ENCODE data around the gene ERMARD.

The ERMARD gene

DNA sequence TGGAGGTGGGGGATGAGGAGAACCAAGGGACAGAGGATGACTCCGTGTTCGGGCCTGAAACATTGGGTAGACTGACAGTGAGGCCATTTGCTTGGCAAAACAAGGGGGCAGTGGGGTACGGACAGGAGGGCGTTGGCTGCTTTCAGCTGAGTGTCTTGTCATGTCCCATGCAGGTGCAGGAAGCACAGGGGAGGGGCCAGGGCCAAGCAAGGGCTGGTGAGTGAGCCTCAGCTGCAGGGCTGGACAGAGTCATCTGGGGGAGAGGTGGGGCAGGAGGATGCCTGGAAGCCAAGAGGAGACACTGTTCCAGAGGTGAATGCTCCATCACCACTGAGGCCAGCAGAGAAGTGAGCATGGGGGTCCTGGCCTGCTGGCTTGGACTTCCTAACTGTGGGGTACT, 78.4 kb downstream of the ERMARD start:
- H3K4me3 ChIP-seq (ENCODE audit: low read depth, low read length): no peak overlapping the region
- no peak for DNase-seq (ENCODE audit: low read depth)
- TF ChIP-seq, protein P1, sequence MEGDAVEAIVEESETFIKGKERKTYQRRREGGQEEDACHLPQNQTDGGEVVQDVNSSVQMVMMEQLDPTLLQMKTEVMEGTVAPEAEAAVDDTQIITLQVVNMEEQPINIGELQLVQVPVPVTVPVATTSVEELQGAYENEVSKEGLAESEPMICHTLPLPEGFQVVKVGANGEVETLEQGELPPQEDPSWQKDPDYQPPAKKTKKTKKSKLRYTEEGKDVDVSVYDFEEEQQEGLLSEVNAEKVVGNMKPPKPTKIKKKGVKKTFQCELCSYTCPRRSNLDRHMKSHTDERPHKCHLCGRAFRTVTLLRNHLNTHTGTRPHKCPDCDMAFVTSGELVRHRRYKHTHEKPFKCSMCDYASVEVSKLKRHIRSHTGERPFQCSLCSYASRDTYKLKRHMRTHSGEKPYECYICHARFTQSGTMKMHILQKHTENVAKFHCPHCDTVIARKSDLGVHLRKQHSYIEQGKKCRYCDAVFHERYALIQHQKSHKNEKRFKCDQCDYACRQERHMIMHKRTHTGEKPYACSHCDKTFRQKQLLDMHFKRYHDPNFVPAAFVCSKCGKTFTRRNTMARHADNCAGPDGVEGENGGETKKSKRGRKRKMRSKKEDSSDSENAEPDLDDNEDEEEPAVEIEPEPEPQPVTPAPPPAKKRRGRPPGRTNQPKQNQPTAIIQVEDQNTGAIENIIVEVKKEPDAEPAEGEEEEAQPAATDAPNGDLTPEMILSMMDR (IDR thresholded peaks at IDR 0.05; ENCODE audit: low read depth, low read length): no peak
- TF ChIP-seq, protein P2, sequence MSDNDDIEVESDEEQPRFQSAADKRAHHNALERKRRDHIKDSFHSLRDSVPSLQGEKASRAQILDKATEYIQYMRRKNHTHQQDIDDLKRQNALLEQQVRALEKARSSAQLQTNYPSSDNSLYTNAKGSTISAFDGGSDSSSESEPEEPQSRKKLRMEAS (IDR thresholded peaks at IDR 0.05; ENCODE audit: low read depth, low read length): no peak
- TF ChIP-seq POLR2A (IDR thresholded peaks at IDR 0.05; ENCODE audit: extremely low read depth, insufficient read length): no peak
- no peak for TF ChIP-seq MYC (IDR thresholded peaks at IDR 0.05; ENCODE audit: low read depth, low read length)

DNA sequence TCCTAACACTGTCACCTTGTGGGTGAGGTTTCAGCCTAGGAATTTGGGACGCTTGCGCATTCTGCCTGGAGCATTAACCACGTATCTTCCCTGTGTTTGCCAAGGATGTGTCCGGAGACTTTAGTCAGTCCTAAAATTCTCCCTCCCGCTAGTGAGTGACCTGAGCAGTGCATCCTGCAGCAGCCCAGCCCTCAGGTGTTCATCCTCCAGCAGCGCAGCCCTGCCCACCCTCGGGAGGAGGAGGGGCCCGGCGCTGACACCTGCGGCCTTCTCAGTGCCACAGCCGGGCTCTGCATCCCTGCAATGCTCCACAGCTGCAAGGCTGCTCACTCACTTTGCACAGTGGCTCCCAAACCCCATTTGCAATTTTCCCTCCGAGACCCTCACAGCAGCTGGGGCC, 79.5 kb downstream of the ERMARD start:
- no peak for TF ChIP-seq POLR2A (IDR thresholded peaks at IDR 0.05; ENCODE audit: extremely low read depth, insufficient read length)
- no peak for TF ChIP-seq MYC (IDR thresholded peaks at IDR 0.05; ENCODE audit: low read depth, low read length)
- TF ChIP-seq, protein P1 (IDR thresholded peaks at IDR 0.05; ENCODE audit: low read depth, low read length): no peak
- TF ChIP-seq, protein P2 (IDR thresholded peaks at IDR 0.05; ENCODE audit: low read depth, low read length): no peak
- no peak overlapping the region for H3K4me3 ChIP-seq (ENCODE audit: low read depth, low read length)
- no peak for DNase-seq (ENCODE audit: low read depth)

Measured in NB4 (cell line).